ENCODE data around the gene TMCC3. TPM values are rescaled to one million over a fixed set of nuclear protein-coding genes. Genes with fewer than 3 reads are reported as not detected.

The TMCC3 gene
- polyA plus RNA-seq, 1 donor from 2014 or later = 1.9 TPM

GRCh38 chr12:94553875-94554274 is 96.5 kb downstream of the TMCC3 start (continued):
- TF ChIP-seq, protein P1, sequence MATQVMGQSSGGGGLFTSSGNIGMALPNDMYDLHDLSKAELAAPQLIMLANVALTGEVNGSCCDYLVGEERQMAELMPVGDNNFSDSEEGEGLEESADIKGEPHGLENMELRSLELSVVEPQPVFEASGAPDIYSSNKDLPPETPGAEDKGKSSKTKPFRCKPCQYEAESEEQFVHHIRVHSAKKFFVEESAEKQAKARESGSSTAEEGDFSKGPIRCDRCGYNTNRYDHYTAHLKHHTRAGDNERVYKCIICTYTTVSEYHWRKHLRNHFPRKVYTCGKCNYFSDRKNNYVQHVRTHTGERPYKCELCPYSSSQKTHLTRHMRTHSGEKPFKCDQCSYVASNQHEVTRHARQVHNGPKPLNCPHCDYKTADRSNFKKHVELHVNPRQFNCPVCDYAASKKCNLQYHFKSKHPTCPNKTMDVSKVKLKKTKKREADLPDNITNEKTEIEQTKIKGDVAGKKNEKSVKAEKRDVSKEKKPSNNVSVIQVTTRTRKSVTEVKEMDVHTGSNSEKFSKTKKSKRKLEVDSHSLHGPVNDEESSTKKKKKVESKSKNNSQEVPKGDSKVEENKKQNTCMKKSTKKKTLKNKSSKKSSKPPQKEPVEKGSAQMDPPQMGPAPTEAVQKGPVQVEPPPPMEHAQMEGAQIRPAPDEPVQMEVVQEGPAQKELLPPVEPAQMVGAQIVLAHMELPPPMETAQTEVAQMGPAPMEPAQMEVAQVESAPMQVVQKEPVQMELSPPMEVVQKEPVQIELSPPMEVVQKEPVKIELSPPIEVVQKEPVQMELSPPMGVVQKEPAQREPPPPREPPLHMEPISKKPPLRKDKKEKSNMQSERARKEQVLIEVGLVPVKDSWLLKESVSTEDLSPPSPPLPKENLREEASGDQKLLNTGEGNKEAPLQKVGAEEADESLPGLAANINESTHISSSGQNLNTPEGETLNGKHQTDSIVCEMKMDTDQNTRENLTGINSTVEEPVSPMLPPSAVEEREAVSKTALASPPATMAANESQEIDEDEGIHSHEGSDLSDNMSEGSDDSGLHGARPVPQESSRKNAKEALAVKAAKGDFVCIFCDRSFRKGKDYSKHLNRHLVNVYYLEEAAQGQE (IDR thresholded peaks at IDR 0.05; ENCODE audit: borderline replicate concordance) = no peak

DNA sequence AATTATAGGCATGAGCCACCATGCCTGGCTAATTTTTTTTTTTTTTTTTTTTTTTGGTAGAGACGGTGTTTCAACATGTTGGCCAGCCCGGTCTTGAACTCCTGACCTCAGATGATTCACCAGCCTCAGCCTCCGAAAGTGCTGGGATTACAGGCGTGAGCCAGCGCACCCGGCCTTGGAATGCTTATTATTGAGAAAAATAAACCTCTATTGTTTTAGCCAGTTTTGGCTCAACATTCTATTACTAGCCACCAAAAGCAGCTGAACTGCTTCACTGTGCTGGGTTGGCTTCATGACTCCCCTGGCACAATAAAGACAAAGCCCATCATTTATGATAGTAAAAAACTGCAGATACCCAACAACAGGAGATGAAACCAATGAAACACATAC is 97.2 kb downstream of the TMCC3 start:
- H3K4me3 ChIP-seq (ENCODE audit: low read length) = no peak overlapping the region

More for the DNA sequence above, 97.2 kb downstream of the TMCC3 start:
- TF ChIP-seq, protein P1 (IDR thresholded peaks at IDR 0.05; ENCODE audit: borderline replicate concordance) = no peak
- TF ChIP-seq MXI1 (conservative IDR thresholded peaks at IDR 0.05; ENCODE audit: poor library complexity, severe bottlenecking) = no peak
- TF ChIP-seq POLR2AphosphoS5 (IDR thresholded peaks at IDR 0.05) = no peak
- TF ChIP-seq EZH2 (IDR thresholded peaks at IDR 0.05; ENCODE audit: borderline replicate concordance, insufficient read depth, low read length, poor library complexity, severe bottlenecking) = no peak
- no peak for TF ChIP-seq RAD21 (conservative IDR thresholded peaks at IDR 0.05)
- TF ChIP-seq EP300 (conservative IDR thresholded peaks at IDR 0.05; ENCODE audit: poor library complexity, severe bottlenecking) = no peak
- TF ChIP-seq SMC3 (conservative IDR thresholded peaks at IDR 0.05; ENCODE audit: poor library complexity) = no peak
- TF ChIP-seq, protein P2, sequence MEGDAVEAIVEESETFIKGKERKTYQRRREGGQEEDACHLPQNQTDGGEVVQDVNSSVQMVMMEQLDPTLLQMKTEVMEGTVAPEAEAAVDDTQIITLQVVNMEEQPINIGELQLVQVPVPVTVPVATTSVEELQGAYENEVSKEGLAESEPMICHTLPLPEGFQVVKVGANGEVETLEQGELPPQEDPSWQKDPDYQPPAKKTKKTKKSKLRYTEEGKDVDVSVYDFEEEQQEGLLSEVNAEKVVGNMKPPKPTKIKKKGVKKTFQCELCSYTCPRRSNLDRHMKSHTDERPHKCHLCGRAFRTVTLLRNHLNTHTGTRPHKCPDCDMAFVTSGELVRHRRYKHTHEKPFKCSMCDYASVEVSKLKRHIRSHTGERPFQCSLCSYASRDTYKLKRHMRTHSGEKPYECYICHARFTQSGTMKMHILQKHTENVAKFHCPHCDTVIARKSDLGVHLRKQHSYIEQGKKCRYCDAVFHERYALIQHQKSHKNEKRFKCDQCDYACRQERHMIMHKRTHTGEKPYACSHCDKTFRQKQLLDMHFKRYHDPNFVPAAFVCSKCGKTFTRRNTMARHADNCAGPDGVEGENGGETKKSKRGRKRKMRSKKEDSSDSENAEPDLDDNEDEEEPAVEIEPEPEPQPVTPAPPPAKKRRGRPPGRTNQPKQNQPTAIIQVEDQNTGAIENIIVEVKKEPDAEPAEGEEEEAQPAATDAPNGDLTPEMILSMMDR (IDR thresholded peaks at IDR 0.05; ENCODE audit: poor library complexity, severe bottlenecking) = no peak
- no peak for TF ChIP-seq TAF1 (IDR thresholded peaks at IDR 0.05; ENCODE audit: low read depth)
- H4K20me1 ChIP-seq (ENCODE audit: insufficient read depth) = no peaks in the 10 kb centered on the region
- H3K27me3 ChIP-seq (ENCODE audit: insufficient read depth, low read depth, low read length) = no peaks in the 10 kb centered on the region
- H3K79me2 ChIP-seq (replicated peaks; ENCODE audit: insufficient read depth, low read length) = no peaks in the 10 kb centered on the region
- H3K4me2 ChIP-seq (ENCODE audit: low read length) = no peak overlapping the region
- no peak overlapping the region for H2AFZ ChIP-seq (ENCODE audit: low read depth, low read length)
- H3K9ac ChIP-seq (ENCODE audit: low read length) = no peak overlapping the region
- H3K9me2 ChIP-seq (ENCODE audit: insufficient read depth, low read length) = no peaks in the 10 kb centered on the region
- no peak overlapping the region for H3K27ac ChIP-seq (ENCODE audit: low read length)
- H3F3A ChIP-seq (ENCODE audit: insufficient read depth, low read length, poor library complexity, severe bottlenecking) = no peaks in the 10 kb centered on the region
- no peaks in the 10 kb centered on the region for H3K36me3 ChIP-seq (ENCODE audit: insufficient read depth, low read length)
- no peaks in the 10 kb centered on the region for H3K9me3 ChIP-seq (ENCODE audit: low read length)

Measured in neural cell (in vitro differentiated cells).